Stimulated activated CD4-positive, alpha-beta T cell treated with anti-CD3 and anti-CD28 coated beads, Interleukin-1b, Interleukin-23, amount 100 ng/mL, for 48 hours (primary cell): ENCODE results near the gene ADGRA3.

Experiments used
- DNase-seq: peaks from one replicate; pipeline ENCODE4 v3.0.0-alpha.2; 2020

The ADGRA3 gene

GRCh38 chr4:22504922-22505321 lies 10.9 kb downstream of the ADGRA3 start:
- DNase-seq = no peak

DNA sequence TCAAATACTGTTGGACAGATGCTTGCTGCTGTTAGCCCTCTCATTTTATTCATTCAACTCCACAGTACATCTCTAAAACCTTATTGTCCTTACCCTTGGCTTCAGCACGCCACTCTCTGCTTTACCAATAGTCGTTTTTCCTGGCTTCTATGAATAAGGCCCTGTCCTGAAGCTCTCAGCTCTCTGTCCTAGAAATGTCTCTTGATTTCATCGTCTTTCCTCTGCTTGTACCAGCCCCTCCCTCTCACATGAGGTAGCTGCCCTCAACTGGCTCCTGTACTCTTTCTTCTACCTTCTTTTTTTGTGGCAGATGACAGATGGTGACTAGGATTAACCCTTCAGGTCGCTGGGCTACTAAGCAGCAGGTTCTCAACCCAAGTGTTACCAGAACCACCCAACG lies 11.4 kb downstream of the ADGRA3 start:
- no peak for DNase-seq

- DNase-seq = no peak
Measured at GRCh38 chr4:22502895-22503814, 12.7 kb downstream of the ADGRA3 start.

- no peak for DNase-seq
Measured at GRCh38 chr4:22501715-22502095, 14.2 kb downstream of the ADGRA3 start.

DNA sequence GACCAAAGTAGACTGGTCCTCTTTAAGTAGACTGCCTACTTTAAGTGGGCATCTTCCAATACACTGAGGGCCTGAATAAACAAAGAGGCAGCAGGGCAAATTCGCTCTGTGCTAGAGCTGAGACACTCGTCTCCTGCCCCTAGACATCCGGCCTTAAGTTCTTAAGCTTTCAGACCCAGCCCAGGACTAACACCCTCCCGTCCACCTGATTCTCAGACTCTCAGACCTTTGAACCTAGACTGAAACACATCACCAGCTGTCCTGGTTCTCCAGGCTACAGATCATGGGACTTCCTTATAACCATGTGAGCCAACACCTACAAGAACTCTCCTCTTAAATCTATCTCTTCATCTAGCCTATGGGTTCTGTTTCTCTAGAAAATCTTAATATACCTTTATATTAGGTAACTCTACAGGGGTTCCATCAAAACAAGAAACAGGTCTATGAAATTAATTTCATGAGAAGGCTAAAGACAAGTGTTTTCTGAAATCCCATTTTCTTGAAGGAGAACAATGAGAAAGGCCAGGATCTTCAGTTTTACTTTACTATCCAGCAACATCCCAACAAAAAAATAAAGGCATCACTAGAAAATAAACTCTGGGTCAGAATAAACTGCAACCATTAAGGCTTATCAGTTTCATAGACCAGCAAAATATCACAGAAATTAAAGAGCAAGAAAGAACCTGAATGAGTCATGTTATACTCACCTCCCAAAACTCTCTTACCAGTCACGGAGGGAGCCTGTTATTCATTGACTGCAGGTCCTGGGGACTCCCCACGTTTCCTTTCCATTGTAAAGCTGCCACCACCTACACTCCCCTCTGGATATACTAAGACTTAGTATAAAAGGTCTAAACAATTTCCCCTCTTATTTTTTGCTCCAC lies 14.8 kb downstream of the ADGRA3 start:
- peak; percentile 51 for DNase-seq

GRCh38 chr4:22500128-22500611 lies 15.7 kb downstream of the ADGRA3 start:
- no peak for DNase-seq

- no peak for DNase-seq
Measured at GRCh38 chr4:22498866-22499265, 17.0 kb downstream of the ADGRA3 start.

DNA sequence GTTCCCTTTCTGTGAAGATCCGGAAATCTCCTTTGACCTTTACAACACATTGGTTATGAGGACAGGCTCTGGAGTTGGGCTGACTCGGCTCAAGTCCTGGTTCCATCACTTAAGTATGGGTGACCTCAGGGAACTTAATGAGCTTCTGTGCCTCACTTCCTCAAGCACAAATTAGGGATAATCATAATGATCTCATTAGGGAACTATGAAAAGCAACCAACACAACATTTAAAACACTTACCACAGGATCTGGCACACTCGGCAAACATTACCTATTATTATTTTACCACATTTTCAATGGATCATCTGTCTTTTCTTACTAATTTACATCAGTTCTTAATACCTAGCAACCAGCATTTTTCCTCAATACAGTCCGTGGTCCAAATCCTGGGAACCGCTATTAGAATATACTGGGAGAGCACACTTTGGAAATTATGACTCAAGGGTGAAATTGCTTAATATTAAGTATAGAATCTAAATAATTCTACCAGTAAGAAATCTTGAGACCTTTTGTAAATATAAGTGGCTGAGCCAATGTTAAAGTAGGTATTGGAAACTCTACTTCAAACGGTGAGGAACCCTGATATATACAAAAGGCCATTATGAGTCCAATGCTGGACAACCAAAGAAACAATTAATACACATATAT lies 19.6 kb downstream of the ADGRA3 start:
- DNase-seq = no peak

DNA sequence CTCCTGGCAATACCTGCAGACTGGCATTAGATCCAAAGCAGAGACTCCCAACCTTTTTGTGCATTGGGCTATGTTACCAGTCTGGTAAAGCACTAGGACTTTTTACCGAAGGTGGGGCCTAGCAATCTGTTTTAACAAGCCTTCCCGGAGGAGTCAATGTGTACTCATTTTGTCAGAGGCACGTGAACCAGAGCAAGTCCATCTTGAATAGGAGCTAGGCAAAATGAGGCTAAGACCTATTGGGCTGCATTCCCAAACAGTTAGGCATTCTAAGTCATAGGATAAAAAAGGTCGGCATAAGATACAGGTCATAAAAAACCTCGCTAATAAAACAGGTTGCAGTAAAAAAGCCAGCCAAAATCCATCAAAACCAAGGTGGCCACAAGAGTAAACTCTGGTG lies 22.3 kb downstream of the ADGRA3 start:
- no peak for DNase-seq

- no peak for DNase-seq
Measured at GRCh38 chr4:22492987-22493386, 22.9 kb downstream of the ADGRA3 start.

DNA sequence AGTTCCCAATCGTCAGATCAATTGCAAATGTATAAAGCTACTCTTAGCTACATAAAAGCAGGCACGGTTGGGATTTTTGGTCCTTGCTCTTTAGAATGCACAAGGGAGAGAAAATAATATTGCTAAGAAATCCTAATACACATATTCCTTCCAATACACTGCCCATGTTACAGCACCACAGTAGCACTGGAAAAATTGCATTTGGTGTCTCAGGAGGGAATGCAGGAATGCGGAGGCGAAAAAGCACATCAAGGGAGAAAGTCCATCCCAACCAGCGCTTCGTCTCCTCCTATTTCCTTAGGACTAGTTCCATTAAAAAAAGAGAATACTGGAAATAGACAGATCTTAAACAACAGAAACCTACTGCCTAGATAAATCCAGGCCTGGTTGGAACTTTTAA lies 23.9 kb downstream of the ADGRA3 start:
- DNase-seq = no peak

- DNase-seq = no peak
Measured at GRCh38 chr4:22490718-22491315, 25.0 kb downstream of the ADGRA3 start.

- no peak for DNase-seq
Measured at GRCh38 chr4:22488106-22488505, 27.8 kb downstream of the ADGRA3 start.

DNA sequence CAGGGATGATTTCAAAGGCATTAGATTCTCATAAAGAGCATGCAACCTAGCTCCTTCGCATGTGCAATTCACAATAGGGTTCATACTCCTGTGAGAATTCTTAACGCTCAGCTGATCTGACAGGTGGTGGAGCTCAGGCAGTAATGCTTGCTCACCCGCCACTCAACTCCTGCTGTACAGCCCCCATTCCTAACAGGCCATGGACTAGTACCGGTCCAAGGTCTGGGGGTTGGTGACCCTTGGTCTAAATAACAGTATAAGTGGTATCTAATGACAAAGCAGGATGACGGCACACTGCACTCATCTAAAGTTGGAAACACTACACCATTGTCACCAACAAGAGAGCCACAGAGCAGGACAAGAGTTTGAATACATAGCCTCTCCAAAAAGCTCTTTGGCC lies 28.5 kb downstream of the ADGRA3 start:
- no peak for DNase-seq

- no peak for DNase-seq
Measured at GRCh38 chr4:22486276-22486675, 29.6 kb downstream of the ADGRA3 start.

DNA sequence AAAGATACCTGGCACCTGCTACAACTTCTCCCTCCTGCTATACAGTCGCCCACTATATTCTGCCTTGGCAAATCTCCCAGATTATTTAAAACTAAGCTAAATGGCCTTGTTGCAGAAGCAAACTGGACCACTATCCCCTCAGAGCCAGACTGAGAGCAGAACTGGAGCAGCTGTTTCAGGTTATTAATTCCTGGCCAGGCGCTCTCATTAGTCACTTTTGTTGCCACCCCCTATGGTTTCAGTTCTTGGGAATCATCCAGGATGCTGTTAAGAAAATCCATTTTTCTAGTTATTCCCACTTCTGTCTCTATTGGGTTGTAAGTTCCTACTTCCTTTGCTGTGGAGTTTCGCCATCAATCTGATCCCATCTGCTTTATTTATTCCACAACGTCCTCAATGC lies 30.1 kb downstream of the ADGRA3 start:
- no peak for DNase-seq

DNA sequence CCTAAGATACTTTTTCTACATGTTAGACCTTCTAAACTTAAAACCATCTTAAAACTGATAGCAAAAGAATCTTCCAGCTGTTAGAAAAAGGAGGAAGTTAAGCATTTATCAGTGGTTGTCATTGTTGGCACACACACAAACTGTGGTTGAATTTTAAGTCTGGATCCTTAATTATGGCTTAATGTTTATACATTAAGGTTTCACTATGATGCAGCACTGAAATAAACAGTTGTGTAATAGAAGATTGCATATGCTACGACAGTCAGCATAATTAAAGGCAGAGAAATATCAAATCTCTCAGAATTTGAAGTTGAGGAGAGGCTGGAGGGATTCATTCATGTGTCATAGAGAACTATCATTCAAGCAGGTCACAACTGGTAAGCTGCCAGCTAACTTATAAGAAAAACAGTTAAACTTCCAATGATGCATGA lies 32.3 kb downstream of the ADGRA3 start:
- DNase-seq = no peak

DNA sequence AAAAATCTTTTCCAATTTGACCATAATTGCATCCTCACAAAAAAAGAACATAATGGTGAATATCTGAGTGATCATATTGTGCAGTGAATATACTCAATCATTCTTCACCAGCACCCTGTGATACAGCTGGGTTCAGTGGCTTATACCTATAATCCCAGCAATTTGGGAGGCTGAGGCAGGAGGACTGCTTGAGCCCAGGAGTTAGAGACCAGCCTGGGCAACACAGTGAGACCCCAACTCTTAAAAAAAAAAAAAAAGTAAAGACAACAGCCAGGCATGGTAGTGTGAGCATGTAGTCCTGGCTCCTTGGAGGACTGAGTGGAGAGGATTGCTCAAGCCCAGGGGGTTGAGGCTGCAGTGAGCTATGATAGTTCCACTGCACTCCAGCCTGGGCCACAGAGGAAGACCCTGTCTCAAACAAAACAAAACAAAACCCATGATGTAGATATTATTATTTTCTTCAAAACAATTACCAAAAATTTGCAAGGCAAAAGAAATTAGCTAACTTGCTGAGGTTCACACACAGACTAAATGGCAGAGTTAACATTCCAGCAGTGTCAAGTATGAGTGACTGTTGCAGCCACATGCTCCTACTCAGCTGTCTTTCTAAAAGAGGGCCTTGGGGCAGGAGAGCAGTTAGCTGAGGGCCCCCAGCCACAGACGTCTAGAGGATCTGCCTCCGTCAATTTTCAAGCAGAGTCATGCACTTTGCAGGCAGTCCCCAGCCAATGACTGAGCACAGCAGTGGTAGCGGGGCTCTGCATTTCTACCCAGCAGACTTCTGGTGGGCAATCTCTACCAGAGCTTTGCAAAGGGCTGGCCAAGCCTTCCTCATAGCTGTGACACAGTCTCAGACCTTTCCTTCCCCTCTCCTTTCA lies 33.4 kb downstream of the ADGRA3 start:
- DNase-seq = no peak

DNA sequence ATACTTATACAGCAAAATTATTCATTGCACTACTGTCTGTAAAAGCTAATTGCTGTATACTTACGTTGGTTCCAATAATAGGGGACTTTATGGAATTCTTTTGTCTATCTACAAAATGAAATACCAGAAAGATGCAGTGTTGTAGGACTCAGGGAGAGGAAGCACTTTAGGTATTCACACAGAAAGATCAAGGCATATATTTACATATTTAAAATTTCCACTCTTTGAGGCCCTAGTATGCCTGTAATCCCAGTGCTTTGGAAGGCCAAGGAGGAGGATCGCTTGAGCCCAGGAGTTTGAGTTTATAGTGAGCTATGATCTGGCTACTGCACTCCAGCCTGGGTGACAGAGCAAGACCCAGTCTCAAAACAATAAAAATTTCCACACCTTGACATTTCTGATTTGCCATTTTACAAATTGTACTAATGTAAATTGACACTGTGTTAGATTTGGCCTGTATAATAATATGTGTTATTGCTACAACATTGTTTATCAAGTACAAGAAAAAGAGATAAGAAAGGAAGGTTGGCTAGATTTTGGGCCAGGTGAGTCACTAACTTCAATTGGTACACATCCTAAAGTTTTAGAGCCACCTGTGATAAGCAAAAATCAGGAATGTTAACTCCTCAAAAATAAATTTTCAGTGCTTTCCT lies 35.1 kb downstream of the ADGRA3 start:
- no peak for DNase-seq

DNA sequence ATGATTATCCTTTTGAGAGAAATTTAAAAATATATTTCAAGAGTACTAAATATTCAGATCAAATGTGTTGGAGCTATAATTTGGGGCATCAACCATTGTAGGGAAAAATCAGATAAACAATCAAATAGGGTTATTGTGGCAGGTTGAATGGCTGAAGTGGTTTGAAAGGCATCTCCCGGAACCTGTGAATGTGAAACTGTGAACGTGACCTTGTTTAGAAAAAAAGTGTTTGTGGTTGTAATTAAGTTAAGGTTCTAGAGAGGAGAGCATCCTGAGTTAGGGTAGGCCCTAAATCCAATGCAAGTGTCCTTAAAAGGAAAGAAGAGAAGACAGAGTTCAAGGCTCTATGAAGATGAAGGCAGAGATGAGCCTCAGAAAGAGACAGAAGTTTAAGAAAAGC lies 37.4 kb downstream of the ADGRA3 start:
- DNase-seq = no peak

DNA sequence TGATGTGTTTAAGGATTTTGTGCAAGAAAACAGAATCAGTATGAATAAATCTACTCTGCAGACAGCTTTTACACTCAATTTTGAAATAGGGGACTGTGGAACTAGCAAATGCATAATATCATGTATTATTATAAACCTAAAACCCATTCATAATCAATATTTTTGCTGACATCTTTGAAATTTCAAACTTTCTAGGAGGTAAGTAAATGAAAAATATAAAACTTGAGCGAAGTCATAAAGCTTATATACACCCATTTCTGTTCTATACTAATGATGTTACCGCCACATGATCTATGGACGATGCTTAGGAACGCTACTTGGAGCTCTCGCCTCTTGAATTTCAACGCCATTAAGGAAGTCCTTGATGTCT lies 38.1 kb downstream of the ADGRA3 start:
- no peak for DNase-seq
